GM10248 (cell line): ENCODE results near the gene DGKA.

Source experiments
- CTCF ChIA-PET: fragments of 300-600 bp; sonication (Branson Sonifier 250); formaldehyde crosslinking; extraction: SDS; loops from one replicate; lab custom pipeline; 2021; ENCODE audit warnings: antibody characterized with exemption; lab: Yijun Ruan, JAX
- POLR2A ChIA-PET: fragments of 350-650 bp; sonication (Branson Sonifier 250); formaldehyde crosslinking; extraction: SDS; loops from one replicate; lab custom pipeline; 2020; ENCODE audit warnings: antibody characterized with exemption; lab: Yijun Ruan, JAX
- DNase-seq: peaks from one replicate; pipeline ENCODE4 v3.0.0; 2012; ENCODE audit errors: extremely low spot score
- TF ChIP-seq, protein P1 (sequence below): IDR thresholded peaks from 2 replicates; pipeline ENCODE4 v1.5.1; 2012; ENCODE audit warnings: mild to moderate bottlenecking, low read depth; ENCODE audit errors: extremely low read depth, missing control alignments, control extremely low read depth

Gene DGKA

DNA sequence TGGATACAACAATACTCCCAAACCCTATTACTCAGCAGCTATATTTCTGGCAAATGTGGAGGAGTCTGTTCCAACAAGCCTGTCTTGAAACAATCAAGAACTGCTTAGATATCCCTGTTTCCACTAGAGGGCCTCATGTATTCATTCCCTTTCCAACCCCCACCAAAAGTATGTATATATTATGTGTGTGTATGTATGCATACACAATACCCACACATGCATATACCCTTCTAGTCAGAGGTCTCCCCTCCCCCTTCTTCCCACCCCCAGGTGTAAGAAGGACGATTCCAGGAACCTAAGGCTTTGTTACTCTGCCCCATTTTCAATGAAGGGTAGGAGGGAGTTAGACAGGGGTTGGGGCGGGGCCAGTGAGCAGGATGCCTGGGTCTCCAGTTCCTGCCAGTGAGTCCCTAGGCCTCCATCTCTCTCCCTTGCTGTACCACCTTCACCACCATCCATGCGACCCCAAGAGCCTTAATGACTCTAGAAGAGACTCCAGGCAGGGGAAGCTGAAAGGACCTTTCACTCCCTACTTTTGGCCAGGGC is at the start of gene DGKA:
TSS of gene DGKA (plus strand) at position 392 of the 546 bp plus-strand sequence. CDS start 5,342 bp downstream, outside the sequence.
- CTCF ChIA-PET: interaction anchor here (0.6 to 7.5 kb wide), 19 partner anchors 7 to 206 kb away, joined by 3 to 92 read pairs (median 3); partner anchors contain the start of genes DNAJC14, ESYT1, ORMDL2 and PMEL
- peak; percentile 67 for DNase-seq
- TF ChIP-seq, protein P1, sequence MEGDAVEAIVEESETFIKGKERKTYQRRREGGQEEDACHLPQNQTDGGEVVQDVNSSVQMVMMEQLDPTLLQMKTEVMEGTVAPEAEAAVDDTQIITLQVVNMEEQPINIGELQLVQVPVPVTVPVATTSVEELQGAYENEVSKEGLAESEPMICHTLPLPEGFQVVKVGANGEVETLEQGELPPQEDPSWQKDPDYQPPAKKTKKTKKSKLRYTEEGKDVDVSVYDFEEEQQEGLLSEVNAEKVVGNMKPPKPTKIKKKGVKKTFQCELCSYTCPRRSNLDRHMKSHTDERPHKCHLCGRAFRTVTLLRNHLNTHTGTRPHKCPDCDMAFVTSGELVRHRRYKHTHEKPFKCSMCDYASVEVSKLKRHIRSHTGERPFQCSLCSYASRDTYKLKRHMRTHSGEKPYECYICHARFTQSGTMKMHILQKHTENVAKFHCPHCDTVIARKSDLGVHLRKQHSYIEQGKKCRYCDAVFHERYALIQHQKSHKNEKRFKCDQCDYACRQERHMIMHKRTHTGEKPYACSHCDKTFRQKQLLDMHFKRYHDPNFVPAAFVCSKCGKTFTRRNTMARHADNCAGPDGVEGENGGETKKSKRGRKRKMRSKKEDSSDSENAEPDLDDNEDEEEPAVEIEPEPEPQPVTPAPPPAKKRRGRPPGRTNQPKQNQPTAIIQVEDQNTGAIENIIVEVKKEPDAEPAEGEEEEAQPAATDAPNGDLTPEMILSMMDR: peak; percentile 53
- POLR2A ChIA-PET: interaction anchor here (0.5 to 1.3 kb wide), 4 partner anchors 43 to 174 kb away, joined by 3 to 8 read pairs (median 4); partner anchors contain the start of genes DNAJC14, PA2G4 and RAB5B

DNA sequence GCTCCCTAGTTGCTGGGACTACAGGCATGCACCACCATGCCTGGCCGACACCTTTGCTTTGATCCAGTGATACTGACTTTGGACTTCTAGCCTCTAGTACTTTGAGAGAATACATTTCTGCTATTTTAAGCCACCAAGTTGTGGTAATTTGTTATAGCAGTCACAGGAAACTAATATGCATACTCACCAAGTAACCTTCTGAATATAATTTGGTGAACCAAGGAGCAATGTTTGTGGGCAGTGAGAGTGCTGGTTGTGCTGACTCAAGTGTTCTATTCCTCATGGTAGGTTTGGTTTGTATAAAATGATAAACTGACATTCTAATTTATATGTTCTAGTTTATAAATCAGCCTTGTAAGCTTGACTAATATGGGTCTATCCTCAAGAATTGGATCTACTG is 45.8 kb upstream of the DGKA start:
- no peak for DNase-seq
- POLR2A ChIA-PET: interaction anchor here (1.0 kb wide), 1 partner anchor 13 kb away, joined by 3 read pairs; no protein-coding TSS in a partner anchor
- TF ChIP-seq, protein P1: no peak
- CTCF ChIA-PET: interaction anchor here (1.4 kb wide), 1 partner anchor 9 kb away, joined by 5 read pairs; no protein-coding TSS in a partner anchor

DNA sequence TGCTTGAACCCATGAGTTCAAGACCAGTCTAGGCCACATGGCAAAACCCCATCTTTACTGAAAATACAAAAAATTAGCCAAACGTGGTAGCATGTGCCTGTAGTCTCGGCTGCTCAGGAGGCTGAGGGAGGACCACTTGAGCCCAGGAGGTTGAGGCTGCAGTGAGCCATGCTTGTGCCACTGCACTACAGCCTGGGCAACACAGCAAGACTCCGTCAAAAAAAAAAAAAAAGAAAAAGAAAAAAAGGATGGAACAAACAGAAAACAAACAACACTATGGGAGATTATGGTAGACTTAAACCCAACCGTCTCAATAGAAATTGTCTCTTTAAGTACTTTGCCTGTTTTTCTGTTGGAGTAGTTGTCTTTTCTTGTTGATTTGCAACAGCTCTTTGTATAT is 39.7 kb upstream of the DGKA start:
- CTCF ChIA-PET: no interaction called here
- POLR2A ChIA-PET: no interaction called here
- DNase-seq: no peak
- TF ChIP-seq, protein P1: no peak

DNA sequence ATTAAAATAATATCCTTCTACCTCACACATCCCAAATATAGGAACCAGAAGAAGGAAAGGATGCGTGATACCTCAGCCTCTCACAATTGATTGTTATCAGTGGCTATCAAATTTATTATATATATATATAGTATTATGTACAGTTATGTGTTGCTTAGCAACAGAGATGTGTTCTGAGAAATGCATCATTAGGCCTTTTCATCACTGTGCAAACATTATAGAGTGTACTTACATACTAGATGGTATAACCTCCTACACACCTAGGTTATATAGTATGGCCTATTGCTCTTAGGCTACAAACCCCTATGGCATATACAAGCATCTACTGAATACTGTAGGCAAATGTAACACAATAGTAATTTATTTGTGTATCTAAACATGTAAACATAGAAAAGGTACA is 37.2 kb upstream of the DGKA start:
- TF ChIP-seq, protein P1: no peak
- ChIA-PET CTCF (interaction anchor here (1.2 kb wide), 1 partner anchor 10 kb away, joined by 3 read pairs; no protein-coding TSS in a partner anchor), POLR2A (no interaction called here)
- DNase-seq: no peak

DNA sequence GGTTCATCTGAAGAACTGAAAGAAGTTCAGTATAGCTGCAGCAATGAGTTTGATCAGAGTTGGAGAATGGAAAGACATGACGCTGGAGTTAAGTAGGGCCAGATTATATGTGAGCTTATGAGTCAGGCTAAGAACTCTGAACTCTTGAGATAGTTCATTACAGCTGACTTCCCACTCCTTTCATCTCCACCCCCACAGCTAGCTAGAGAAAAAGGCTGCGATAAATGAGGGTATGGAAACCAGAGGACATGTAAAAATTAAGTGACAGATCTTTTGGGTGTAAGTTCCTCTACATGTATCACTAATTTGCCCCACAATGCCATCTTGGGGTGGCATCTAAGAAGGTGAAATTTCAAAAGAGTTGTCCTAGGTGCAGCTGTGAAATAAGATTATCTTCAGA is 31.9 kb upstream of the DGKA start:
- CTCF ChIA-PET: no interaction called here
- POLR2A ChIA-PET: no interaction called here
- TF ChIP-seq, protein P1: no peak
- DNase-seq: no peak

DNA sequence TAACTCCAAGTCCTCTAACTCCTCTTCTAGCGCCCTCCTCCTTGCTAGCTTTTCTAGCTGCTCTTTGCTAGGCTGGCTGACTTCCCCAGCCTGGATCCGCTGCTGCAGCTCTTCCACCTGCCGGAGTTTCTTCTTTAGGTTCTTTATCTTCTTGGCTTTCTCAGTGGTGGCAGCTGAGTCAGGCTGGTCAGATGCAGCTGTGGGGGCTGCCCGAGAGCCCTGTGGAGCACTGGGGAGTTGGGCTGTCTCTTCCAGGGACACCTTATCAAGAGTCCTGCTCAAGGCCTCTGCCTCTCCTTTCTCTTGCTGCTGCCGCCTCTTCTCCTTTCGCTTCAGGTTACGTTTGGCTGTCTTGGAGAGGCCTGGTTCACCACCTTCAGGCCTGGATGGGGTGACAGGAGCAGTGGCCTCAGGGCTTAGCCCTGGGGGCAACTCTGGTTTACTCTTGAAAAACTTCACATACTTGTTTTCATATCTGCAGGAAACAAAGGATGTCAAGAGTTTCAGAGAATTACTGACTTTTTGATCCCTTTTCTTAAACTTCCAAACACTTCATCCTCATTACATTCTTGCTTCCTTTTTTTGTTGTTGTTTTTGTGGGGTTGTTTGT is 29.0 kb upstream of the DGKA start:
- POLR2A ChIA-PET: no interaction called here
- CTCF ChIA-PET: no interaction called here
- DNase-seq: no peak
- TF ChIP-seq, protein P1: no peak
